WTC11 (cell line): Measurements from ENCODE around the gene HAGHL. TPM values are rescaled to one million over a fixed set of nuclear protein-coding genes. Genes with fewer than 3 reads are reported as not detected.

Experiments used
- ATAC-seq: fragments of 200-7000 bp; cut with Tn5 transposase; 2 replicates; pipeline ENCODE4 v1.10.0; 2021; ENCODE audit warnings: mild to moderate bottlenecking, moderate library complexity
- CTCF ChIA-PET: fragments of 300-600 bp; sonication (Branson Sonifier 250); formaldehyde crosslinking; loops from one replicate; lab custom pipeline; 2021; ENCODE audit warnings: antibody characterized with exemption; lab: Charles Lee
- POLR2A ChIA-PET: fragments of 350-600 bp; sonication (Branson Sonifier 250); formaldehyde crosslinking; loops from one replicate; lab custom pipeline; 2021; ENCODE audit warnings: antibody characterized with exemption; lab: Charles Lee
- DNase-seq: peaks from one replicate; pipeline ENCODE4 v3.0.0; 2021; ENCODE audit warnings: low spot score
- H3K27ac Mint-ChIP-seq: 2 replicates; pipeline ENCODE4 v1.8.0; 2021; ENCODE audit warnings: mixed read lengths
- H3K27me3 Mint-ChIP-seq: 2 replicates; pipeline ENCODE4 v1.8.0; 2021; ENCODE audit warnings: low read depth, mild to moderate bottlenecking, moderate library complexity, mixed read lengths
- H3K36me3 Mint-ChIP-seq: 2 replicates; pipeline ENCODE4 v1.8.0; 2021; ENCODE audit warnings: mixed read lengths
- H3K4me1 Mint-ChIP-seq: 2 replicates; pipeline ENCODE4 v1.8.0; 2022; ENCODE audit warnings: mixed read lengths
- H3K4me3 Mint-ChIP-seq: 2 replicates; pipeline ENCODE4 v1.8.0; 2021; ENCODE audit warnings: mild to moderate bottlenecking, moderate library complexity, mixed read lengths
- H3K9me3 Mint-ChIP-seq: 2 replicates; pipeline ENCODE4 v1.8.0; 2021; ENCODE audit warnings: mixed read lengths
- ATF6 ChIP-seq: sonication (generic); formaldehyde crosslinking; IDR thresholded peaks from 2 replicates; pipeline ENCODE4 v1.8.1; 2023; ENCODE audit warnings: mild to moderate bottlenecking, missing genetic modification reagents
- FOXP1 ChIP-seq: sonication (generic); formaldehyde crosslinking; IDR thresholded peaks from 2 replicates; pipeline ENCODE4 v1.8.0; 2022; ENCODE audit warnings: missing genetic modification reagents, mild to moderate bottlenecking, moderate library complexity, borderline replicate concordance
- MLX ChIP-seq: sonication (generic); formaldehyde crosslinking; IDR thresholded peaks from 2 replicates; pipeline ENCODE4 v1.8.1; 2023; ENCODE audit warnings: mild to moderate bottlenecking, missing genetic modification reagents, moderate library complexity
- RELA ChIP-seq: sonication (generic); formaldehyde crosslinking; IDR thresholded peaks from 2 replicates; pipeline ENCODE4 v1.8.1; 2022; ENCODE audit warnings: missing genetic modification reagents, mild to moderate bottlenecking, borderline replicate concordance
- SP1 ChIP-seq: sonication (generic); formaldehyde crosslinking; conservative IDR thresholded peaks from 2 replicates; pipeline ENCODE4 v1.8.1; 2022; ENCODE audit warnings: missing genetic modification reagents
- total RNA-seq: library from RNA; stranded (reverse); gene quantifications from 3 replicates; pipeline ENCODE4 v1.2.3, GENCODE V29; 2021
- TF ChIP-seq, protein P1 (sequence below): sonication (generic); formaldehyde crosslinking; conservative IDR thresholded peaks from 2 replicates; pipeline ENCODE4 v1.8.1; 2022; ENCODE audit warnings: mild to moderate bottlenecking, missing genetic modification reagents
- TF ChIP-seq, protein P2 (sequence below): fragments of 200-600 bp; IDR thresholded peaks from 2 replicates; pipeline ENCODE4 v1.8.0; 2022; ENCODE audit warnings: antibody characterized with exemption

Gene HAGHL
- total RNA-seq, 1 experiment from 2014 or later: 41.7 TPM

DNA sequence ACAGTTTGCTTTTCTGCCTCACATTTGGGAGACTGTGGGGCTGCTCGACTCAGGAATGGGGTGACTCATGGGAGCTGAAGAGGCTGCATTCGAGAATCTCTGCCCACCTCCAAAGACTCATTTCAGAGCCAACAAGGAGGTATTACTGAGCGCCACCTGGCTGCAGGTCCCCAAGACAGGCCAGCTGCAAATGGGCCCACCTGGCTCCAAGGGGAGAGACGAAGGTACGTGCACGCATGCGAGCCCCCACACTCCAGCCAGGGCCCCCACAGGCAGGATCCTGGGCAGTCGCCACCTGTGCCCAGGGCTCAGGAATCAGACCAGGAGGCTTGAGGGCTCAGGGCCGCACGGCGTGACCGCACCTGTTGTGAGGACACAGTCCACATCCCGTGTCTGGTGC lies 6.0 kb downstream of the HAGHL start:
- POLR2A ChIA-PET: interaction anchor here (0.9 kb wide), 1 partner anchor 12 kb away, joined by 4 read pairs; no protein-coding TSS in a partner anchor
- peaks cover 7% of the 10 kb centered on the region; the same call in 1 of the 2 replicates for H3K36me3 Mint-ChIP-seq
- DNase-seq (no peak), ATAC-seq (no peak)
- 0 out of 2 replicates have a peak overlapping the region, but pooled peaks have one; percentile 32 for H3K27ac Mint-ChIP-seq
- H3K4me1 Mint-ChIP-seq: peaks cover 7% of the 10 kb centered on the region
- CTCF ChIA-PET: interaction anchor here (0.5 to 4.0 kb wide), 23 partner anchors 8 to 576 kb away, joined by 3 to 19 read pairs (median 5); partner anchors contain the start of genes ANTKMT, CHTF18, CIAO3 and GNG13
- H3K9me3 Mint-ChIP-seq: no peaks in the 10 kb centered on the region
- TF ChIP-seq FOXP1 (CRISPR knock-in tag): peak; percentile 39; the same call in 1 of the 2 replicates
- TF ChIP-seq, protein P1, sequence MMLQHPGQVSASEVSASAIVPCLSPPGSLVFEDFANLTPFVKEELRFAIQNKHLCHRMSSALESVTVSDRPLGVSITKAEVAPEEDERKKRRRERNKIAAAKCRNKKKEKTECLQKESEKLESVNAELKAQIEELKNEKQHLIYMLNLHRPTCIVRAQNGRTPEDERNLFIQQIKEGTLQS (CRISPR knock-in tag): no peak
- no peak overlapping the region for H3K4me3 Mint-ChIP-seq
- no peaks in the 10 kb centered on the region for H3K27me3 Mint-ChIP-seq

DNA sequence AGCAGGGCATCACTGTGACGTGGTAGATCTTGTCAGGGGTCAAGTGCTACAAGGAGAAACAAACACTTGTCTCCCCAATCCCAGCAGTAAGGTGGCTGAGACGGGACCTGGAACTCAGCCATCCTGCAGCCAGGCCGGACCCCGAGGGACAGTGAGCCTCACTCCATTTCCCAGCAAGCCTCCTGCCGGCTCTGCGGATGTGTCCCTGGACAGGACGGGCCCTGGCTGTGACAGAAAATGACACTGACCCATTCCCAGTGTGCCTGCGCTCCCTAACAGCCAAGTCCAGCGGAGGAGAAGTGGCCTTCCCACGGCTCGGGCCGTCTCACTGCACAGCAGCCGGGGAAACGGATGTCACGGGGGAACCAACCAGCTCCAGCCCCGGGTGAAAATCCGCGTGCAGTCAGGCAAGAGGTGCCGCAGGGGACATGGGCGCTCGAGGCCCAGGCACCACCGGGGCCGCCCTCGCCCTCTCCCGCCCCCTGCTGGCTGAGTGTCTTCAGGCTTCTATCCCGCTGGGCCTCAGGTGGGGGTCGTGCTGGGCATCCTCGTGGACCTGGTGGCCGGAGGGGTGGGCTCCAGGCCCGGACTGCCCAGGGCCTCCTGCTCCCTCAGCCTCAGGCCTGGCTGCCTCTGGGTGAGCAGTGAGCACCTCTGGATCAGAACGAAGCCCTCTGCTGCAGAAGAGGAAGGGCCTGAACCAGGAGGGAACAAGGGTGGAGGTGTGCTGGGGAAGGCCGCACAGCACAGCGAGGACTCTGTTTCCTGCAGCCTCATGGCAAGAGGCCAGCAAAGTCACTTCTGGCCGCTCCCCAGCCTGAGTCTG lies 6.7 kb downstream of the HAGHL start:
- DNase-seq: peak; percentile 59
- H3K27ac Mint-ChIP-seq: no peak overlapping the region
- CTCF ChIA-PET: interaction anchor here (0.9 to 4.0 kb wide), 20 partner anchors 7 to 83 kb away, joined by 3 to 19 read pairs (median 5); partner anchors contain the start of genes ANTKMT, CHTF18, CIAO3 and GNG13
- H3K4me3 Mint-ChIP-seq: no peak overlapping the region
- peaks cover 9% of the 10 kb centered on the region; the same call in 1 of the 2 replicates for H3K36me3 Mint-ChIP-seq
- TF ChIP-seq, protein P2, sequence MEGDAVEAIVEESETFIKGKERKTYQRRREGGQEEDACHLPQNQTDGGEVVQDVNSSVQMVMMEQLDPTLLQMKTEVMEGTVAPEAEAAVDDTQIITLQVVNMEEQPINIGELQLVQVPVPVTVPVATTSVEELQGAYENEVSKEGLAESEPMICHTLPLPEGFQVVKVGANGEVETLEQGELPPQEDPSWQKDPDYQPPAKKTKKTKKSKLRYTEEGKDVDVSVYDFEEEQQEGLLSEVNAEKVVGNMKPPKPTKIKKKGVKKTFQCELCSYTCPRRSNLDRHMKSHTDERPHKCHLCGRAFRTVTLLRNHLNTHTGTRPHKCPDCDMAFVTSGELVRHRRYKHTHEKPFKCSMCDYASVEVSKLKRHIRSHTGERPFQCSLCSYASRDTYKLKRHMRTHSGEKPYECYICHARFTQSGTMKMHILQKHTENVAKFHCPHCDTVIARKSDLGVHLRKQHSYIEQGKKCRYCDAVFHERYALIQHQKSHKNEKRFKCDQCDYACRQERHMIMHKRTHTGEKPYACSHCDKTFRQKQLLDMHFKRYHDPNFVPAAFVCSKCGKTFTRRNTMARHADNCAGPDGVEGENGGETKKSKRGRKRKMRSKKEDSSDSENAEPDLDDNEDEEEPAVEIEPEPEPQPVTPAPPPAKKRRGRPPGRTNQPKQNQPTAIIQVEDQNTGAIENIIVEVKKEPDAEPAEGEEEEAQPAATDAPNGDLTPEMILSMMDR: peak; percentile 19; the same call in 1 of the 2 replicates
- no peak for TF ChIP-seq SP1 (CRISPR knock-in tag)
- TF ChIP-seq, all 79 proteins: peak for 1
- ATAC-seq: no peak; the same call in 1 of the 2 replicates
- Mint-ChIP-seq H3K4me1 (peaks cover 9% of the 10 kb centered on the region), H3K9me3 (no peaks in the 10 kb centered on the region), H3K27me3 (no peaks in the 10 kb centered on the region)
- POLR2A ChIA-PET: interaction anchor here (0.9 kb wide), 1 partner anchor 13 kb away, joined by 4 read pairs; no protein-coding TSS in a partner anchor

DNA sequence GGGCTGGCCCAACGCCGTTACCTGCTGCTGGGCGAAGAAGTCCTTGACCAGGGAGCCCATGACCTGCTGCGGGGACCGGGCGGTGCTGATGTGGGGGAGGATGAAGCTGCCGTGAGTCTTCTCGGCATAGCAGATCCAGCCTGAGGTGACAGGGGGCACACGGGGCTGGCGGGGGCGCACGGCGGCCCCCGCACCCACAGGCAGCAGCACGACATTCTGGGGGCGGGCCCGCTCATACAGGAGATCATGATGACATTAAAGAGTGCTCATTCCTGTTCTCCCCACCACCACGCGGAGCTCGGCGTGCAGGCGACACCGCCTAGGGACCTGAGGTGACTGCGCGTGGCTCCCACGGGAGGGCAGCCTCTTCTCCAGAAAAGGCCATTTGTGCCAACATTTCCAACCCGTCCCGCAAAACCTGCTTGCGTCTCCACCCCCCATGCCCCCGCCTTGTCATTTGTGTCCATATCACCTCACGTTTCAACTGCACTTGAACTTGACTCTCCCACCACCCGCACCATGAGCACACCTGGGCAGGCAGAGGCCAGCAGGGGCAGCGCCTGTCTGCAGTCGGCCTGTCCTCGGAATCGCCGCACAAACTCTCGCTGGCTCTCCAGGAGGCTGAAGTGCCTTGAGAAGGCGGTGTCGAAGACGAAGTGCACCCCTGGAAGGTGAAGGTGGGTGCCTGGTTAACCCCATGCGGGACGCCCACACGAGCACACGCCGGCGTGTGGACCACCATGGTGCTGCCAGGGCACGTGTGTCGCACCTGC lies 7.5 kb downstream of the HAGHL start:
- DNase-seq (no peak), ATAC-seq (no peak)
- Mint-ChIP-seq H3K27ac (no peak overlapping the region), H3K4me1 (peaks cover 9% of the 10 kb centered on the region)
- CTCF ChIA-PET: interaction anchor here (3.2 to 4.0 kb wide), 2 partner anchors 13 to 51 kb away, joined by 13 to 19 read pairs; partner anchors contain the start of gene ANTKMT
- no peak for TF ChIP-seq RELA
- no peak for TF ChIP-seq MLX (CRISPR knock-in tag)
- TF ChIP-seq ATF6 (CRISPR knock-in tag): no peak
- TF ChIP-seq, all 79 proteins: peak for 0
- POLR2A ChIA-PET: no interaction called here
- Mint-ChIP-seq H3K9me3 (no peaks in the 10 kb centered on the region), H3K36me3 (peaks cover 9% of the 10 kb centered on the region; the same call in 1 of the 2 replicates), H3K27me3 (no peaks in the 10 kb centered on the region), H3K4me3 (no peak overlapping the region)
